ENCODE results near the gene ADORA1. TPM values are rescaled to one million over a fixed set of nuclear protein-coding genes. Genes with fewer than 3 reads are reported as not detected.

The ADORA1 gene
- total and polyA plus RNA-seq, 2 donors from 2014 or later, result 4.9 to 21.2 TPM

- Histone ChIP-seq H3K36me3 (ENCODE audit: control insufficient read depth in 2 of 3, insufficient read depth in 3 of 3, low read length in 3 of 3) (no peaks in the 10 kb centered on the region), H3K9me3 (ENCODE audit: control insufficient read depth in 2 of 3, insufficient read depth in 1 of 3, low read length in 3 of 3) (no peaks in the 10 kb centered on the region), H3K27ac (ENCODE audit: low read depth in 2 of 2, low read length in 2 of 2) (peak overlapping the region in 1 of 2 donors; percentile 8), H3K4me1 (ENCODE audit: control insufficient read depth in 2 of 3, insufficient read depth in 2 of 3, low read depth in 1 of 3, low read length in 3 of 3) (no peaks in the 10 kb centered on the region), H3K27me3 (ENCODE audit: control insufficient read depth, insufficient read depth, low read length) (no peaks in the 10 kb centered on the region), H3K9ac (ENCODE audit: low read length in 3 of 3) (no peak overlapping the region), H3K4me3 (ENCODE audit: low read length in 3 of 3) (no peak overlapping the region)
- DNase-seq (no peak), FAIRE-seq (no peak)
- TF ChIP-seq CTCF (IDR thresholded peaks at IDR 0.05; ENCODE audit: borderline replicate concordance, extremely low read depth, insufficient read depth), result no peak
- intact Hi-C loops (cut with DNase I), result no loop called here
These were observed 72.5 kb downstream of the ADORA1 start for GRCh38 chr1:203199816-203200571.

- H3K9me3 ChIP-seq (ENCODE audit: control insufficient read depth in 2 of 3, insufficient read depth in 1 of 3, low read length in 3 of 3), result no peaks in the 10 kb centered on the region
- no peak for FAIRE-seq
- no peak for DNase-seq
- no peak overlapping the region for H3K27ac ChIP-seq (ENCODE audit: low read depth in 2 of 2, low read length in 2 of 2)
- no peaks in the 10 kb centered on the region for H3K27me3 ChIP-seq (ENCODE audit: control insufficient read depth, insufficient read depth, low read length)
- intact Hi-C loops (cut with DNase I), result no loop called here
- H3K4me3 ChIP-seq (ENCODE audit: low read length in 3 of 3), result no peak overlapping the region
- TF ChIP-seq CTCF (IDR thresholded peaks at IDR 0.05; ENCODE audit: borderline replicate concordance, extremely low read depth, insufficient read depth), result no peak
- no peak overlapping the region for H3K9ac ChIP-seq (ENCODE audit: low read length in 3 of 3)
- H3K4me1 ChIP-seq (ENCODE audit: control insufficient read depth in 2 of 3, insufficient read depth in 2 of 3, low read depth in 1 of 3, low read length in 3 of 3), result no peaks in the 10 kb centered on the region
- H3K36me3 ChIP-seq (ENCODE audit: control insufficient read depth in 2 of 3, insufficient read depth in 3 of 3, low read length in 3 of 3), result no peaks in the 10 kb centered on the region
These were observed 73.4 kb downstream of the ADORA1 start for GRCh38 chr1:203200916-203201315.

- no peaks in the 10 kb centered on the region for H3K36me3 ChIP-seq (ENCODE audit: control insufficient read depth in 2 of 3, insufficient read depth in 3 of 3, low read length in 3 of 3)
- intact Hi-C loops (cut with DNase I), result no loop called here
- no peaks in the 10 kb centered on the region for H3K27me3 ChIP-seq (ENCODE audit: control insufficient read depth, insufficient read depth, low read length)
- no peak overlapping the region for H3K27ac ChIP-seq (ENCODE audit: low read depth in 2 of 2, low read length in 2 of 2)
- FAIRE-seq (no peak), DNase-seq (no peak)
- H3K9me3 ChIP-seq (ENCODE audit: control insufficient read depth in 2 of 3, insufficient read depth in 1 of 3, low read length in 3 of 3), result no peaks in the 10 kb centered on the region
- no peaks in the 10 kb centered on the region for H3K4me1 ChIP-seq (ENCODE audit: control insufficient read depth in 2 of 3, insufficient read depth in 2 of 3, low read depth in 1 of 3, low read length in 3 of 3)
- no peak for TF ChIP-seq CTCF (IDR thresholded peaks at IDR 0.05; ENCODE audit: borderline replicate concordance, extremely low read depth, insufficient read depth)
- no peak overlapping the region for H3K4me3 ChIP-seq (ENCODE audit: low read length in 3 of 3)
- H3K9ac ChIP-seq (ENCODE audit: low read length in 3 of 3), result no peak overlapping the region
These were observed 74.1 kb downstream of the ADORA1 start for GRCh38 chr1:203201516-203202205.
